HepG2 (cell line): ENCODE measurements around the gene PDE4D. TPM values are rescaled to one million over a fixed set of nuclear protein-coding genes. Genes with fewer than 3 reads are reported as not detected.

Source experiments
- ARID2 ChIP-seq: sonication (generic); formaldehyde crosslinking; IDR thresholded peaks from 2 replicates; pipeline ENCODE4 v1.8.1; 2022; ENCODE audit warnings: mild to moderate bottlenecking, missing genetic modification reagents, borderline replicate concordance
- ARNT ChIP-seq: fragments of 450-650 bp; IDR thresholded peaks from 2 replicates; pipeline ENCODE4 v1.6.1; 2017
- CHCHD3 ChIP-seq: sonication (generic); formaldehyde crosslinking; IDR thresholded peaks from 2 replicates; pipeline ENCODE4 v1.8.0; 2022; ENCODE audit warnings: mild to moderate bottlenecking, missing genetic modification reagents, moderate library complexity
- E2F1 ChIP-seq: sonication (generic); formaldehyde crosslinking; IDR thresholded peaks from 2 replicates; pipeline ENCODE4 v1.5.0; 2020; ENCODE audit warnings: missing genetic modification reagents
- HDAC2 ChIP-seq: sonication (generic); formaldehyde crosslinking; IDR thresholded peaks from 2 replicates; pipeline ENCODE4 v1.4.0; 2020; ENCODE audit warnings: missing genetic modification reagents
- IRF9 ChIP-seq: sonication (generic); formaldehyde crosslinking; IDR thresholded peaks from 2 replicates; pipeline ENCODE4 v1.8.0; 2022; ENCODE audit warnings: missing genetic modification reagents, mild to moderate bottlenecking, borderline replicate concordance
- NRL ChIP-seq: sonication (generic); formaldehyde crosslinking; IDR thresholded peaks from 2 replicates; pipeline ENCODE4 v1.5.0; 2020; ENCODE audit warnings: missing genetic modification reagents, mild to moderate bottlenecking, moderate library complexity, borderline replicate concordance
- RARG ChIP-seq: sonication (generic); formaldehyde crosslinking; IDR thresholded peaks from 2 replicates; pipeline ENCODE4 v1.4.0; 2020; ENCODE audit warnings: low read depth, mild to moderate bottlenecking, missing genetic modification reagents
- SATB2 ChIP-seq: sonication (generic); formaldehyde crosslinking; IDR thresholded peaks from 2 replicates; pipeline ENCODE4 v1.5.0; 2020; ENCODE audit warnings: missing genetic modification reagents
- SMARCC2 ChIP-seq: fragments of 450-650 bp; IDR thresholded peaks from 2 replicates; pipeline ENCODE4 v1.6.1; 2017; ENCODE audit warnings: antibody characterized with exemption, mild to moderate bottlenecking
- SNRNP70 ChIP-seq: fragments of 200-400 bp; formaldehyde crosslinking; IDR thresholded peaks from 2 replicates; pipeline ENCODE4 v1.6.1; 2017; ENCODE audit warnings: mild to moderate bottlenecking, low read depth, low read length, moderate library complexity
- SOX5 ChIP-seq: IDR thresholded peaks from 2 replicates; pipeline ENCODE4 v1.6.1; 2016; ENCODE audit warnings: borderline replicate concordance
- SYNCRIP ChIP-seq: fragments of 200-400 bp; formaldehyde crosslinking; IDR thresholded peaks from 2 replicates; pipeline ENCODE4 v1.6.1; 2018; ENCODE audit warnings: mild to moderate bottlenecking, low read depth, low read length; ENCODE audit not compliant: insufficient read depth
- TBX2 ChIP-seq: sonication (generic); formaldehyde crosslinking; IDR thresholded peaks from 2 replicates; pipeline ENCODE4 v1.5.0; 2020; ENCODE audit warnings: missing genetic modification reagents, mild to moderate bottlenecking, borderline replicate concordance
- ZBTB1 ChIP-seq: sonication (generic); formaldehyde crosslinking; IDR thresholded peaks from 2 replicates; pipeline ENCODE4 v1.4.0; 2020; ENCODE audit warnings: missing genetic modification reagents, borderline replicate concordance
- ZBTB7A ChIP-seq: sonication (generic); formaldehyde crosslinking; IDR thresholded peaks from 2 replicates; pipeline ENCODE4 v1.8.0; 2022; ENCODE audit warnings: mild to moderate bottlenecking, missing genetic modification reagents
- ZNF24 ChIP-seq: fragments of 450-650 bp; IDR thresholded peaks from 2 replicates; pipeline ENCODE4 v1.6.1; 2017; ENCODE audit warnings: antibody characterized with exemption, mild to moderate bottlenecking
- ZNF263 ChIP-seq: sonication (generic); formaldehyde crosslinking; IDR thresholded peaks from 2 replicates; pipeline ENCODE4 v1.4.0; 2020; ENCODE audit warnings: missing genetic modification reagents
- ZNF383 ChIP-seq: sonication (generic); formaldehyde crosslinking; IDR thresholded peaks from 2 replicates; pipeline ENCODE4 v1.4.0; 2020; ENCODE audit warnings: missing genetic modification reagents, mild to moderate bottlenecking, borderline replicate concordance
- ZNF574 ChIP-seq: sonication (generic); formaldehyde crosslinking; IDR thresholded peaks from 2 replicates; pipeline ENCODE4 v1.4.0; 2020; ENCODE audit warnings: missing genetic modification reagents
- ZNF609 ChIP-seq: sonication (generic); formaldehyde crosslinking; IDR thresholded peaks from 2 replicates; pipeline ENCODE4 v1.4.0; 2020; ENCODE audit warnings: mild to moderate bottlenecking, missing genetic modification reagents, borderline replicate concordance
- ZNF761 ChIP-seq: sonication (generic); formaldehyde crosslinking; conservative IDR thresholded peaks from 2 replicates; pipeline ENCODE4 v1.4.0; 2020; ENCODE audit warnings: mild to moderate bottlenecking, missing genetic modification reagents
- ZNF772 ChIP-seq: sonication (generic); formaldehyde crosslinking; IDR thresholded peaks from 2 replicates; pipeline ENCODE4 v1.5.0; 2020; ENCODE audit warnings: mild to moderate bottlenecking, missing genetic modification reagents
- polyA plus RNA-seq, 8 experiments: library from polyadenylated mRNA; depleted of rRNA in 3 of 8; stranded (reverse) in 7 of 8; unstranded in 1 of 8; fragments of >200 nt; fragmentation: Illumina TruSeq in 4 of 8; extraction: Trizol in 4 of 8; gene quantifications; 2 replicates each; pipeline versions ENCODE4 v1.2.1 to v1.2.3, GENCODE V29; 2011 to 2016; ENCODE audit warnings: low read depth in 4 of 8, missing spikeins in 1 of 8, mixed read lengths in 1 of 8; ENCODE audit not compliant: insufficient read depth in 1 of 8
- total RNA-seq, 5 experiments: library from RNA; depleted of rRNA; stranded (reverse); fragments of >200 nt; fragmentation: Illumina TruSeq; extraction: Trizol; gene quantifications; 2 replicates each; pipeline ENCODE4 v1.2.3, GENCODE V29; 2016; ENCODE audit warnings: low read depth in 1 of 5

The PDE4D gene
- total and polyA plus RNA-seq, 2 of the 13 experiments (the other 11 are each of a cell fraction or from before 2014, with no cell fraction given), result 7.0 to 12.2 TPM

GRCh38 chr5:59061377-59061776 is 832.1 kb downstream of the PDE4D start (continued):
- TF ChIP-seq ZNF761 (CRISPR knock-in tag) (no peak), RARG (no peak), HDAC2 (CRISPR knock-in tag) (peak; percentile 74), ZNF263 (CRISPR knock-in tag) (peak; percentile 36; the same call in 1 of the 2 replicates), IRF9 (CRISPR knock-in tag) (no peak), ZNF24 (no peak), SOX5 (CRISPR knock-in tag) (no peak), SMARCC2 (0 out of 2 replicates have a peak, but pooled peaks have one; percentile 6), NRL (CRISPR knock-in tag) (no peak), ZNF609 (CRISPR knock-in tag) (peak; percentile 31; the same call in 1 of the 2 replicates), TBX2 (CRISPR knock-in tag) (peak; percentile 72; the same call in 1 of the 2 replicates), ZNF383 (CRISPR knock-in tag) (no peak), ZNF574 (CRISPR knock-in tag) (no peak), ARNT (no peak), ZNF772 (CRISPR knock-in tag) (no peak), CHCHD3 (CRISPR knock-in tag) (no peak), SATB2 (no peak), SYNCRIP (no peak), E2F1 (CRISPR knock-in tag) (no peak), ZBTB1 (no peak), SNRNP70 (no peak), ZBTB7A (CRISPR knock-in tag) (no peak), ARID2 (CRISPR knock-in tag) (no peak)
